Activated effector memory CD4-positive, alpha-beta T cell treated with anti-CD3 and anti-CD28 coated beads, Interleukin-2, amount 50 U/mL, for 16 hours (primary cell): ENCODE results near the gene LYST.

Experiments
- DNase-seq: peaks from one replicate; pipeline ENCODE4 v3.0.0-alpha.2; 2020

LYST gene

DNA sequence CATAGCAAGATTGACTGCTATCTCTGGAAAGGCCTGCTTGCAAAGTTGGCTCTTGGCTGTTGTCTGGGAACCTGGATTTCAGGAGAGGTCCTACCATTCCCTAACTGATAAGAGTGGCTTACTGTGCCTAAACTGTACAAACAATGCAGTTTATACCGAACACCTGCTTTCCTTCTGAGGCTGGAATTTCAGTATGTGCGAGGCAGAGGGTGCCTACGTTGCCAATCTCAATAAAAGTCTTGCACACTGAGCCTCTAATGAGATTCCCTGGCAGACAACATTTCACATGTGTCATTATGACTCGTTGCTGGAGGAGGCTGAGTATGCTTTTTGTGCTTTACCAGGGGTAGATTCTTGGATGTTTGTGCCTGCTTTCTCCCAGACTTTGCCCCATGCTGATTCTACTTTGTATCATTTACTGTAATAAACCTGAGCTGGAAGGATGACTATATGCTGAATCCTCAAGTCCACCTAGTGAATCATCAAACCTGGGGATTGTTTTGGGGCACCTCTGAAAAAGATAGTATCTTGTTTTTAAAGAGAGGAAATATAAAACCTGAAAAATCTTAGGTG, 158.2 kb downstream of the LYST start:
- DNase-seq: no peak

GRCh38 chr1:235703506-235703905, 163.2 kb downstream of the LYST start:
- DNase-seq: no peak

DNA sequence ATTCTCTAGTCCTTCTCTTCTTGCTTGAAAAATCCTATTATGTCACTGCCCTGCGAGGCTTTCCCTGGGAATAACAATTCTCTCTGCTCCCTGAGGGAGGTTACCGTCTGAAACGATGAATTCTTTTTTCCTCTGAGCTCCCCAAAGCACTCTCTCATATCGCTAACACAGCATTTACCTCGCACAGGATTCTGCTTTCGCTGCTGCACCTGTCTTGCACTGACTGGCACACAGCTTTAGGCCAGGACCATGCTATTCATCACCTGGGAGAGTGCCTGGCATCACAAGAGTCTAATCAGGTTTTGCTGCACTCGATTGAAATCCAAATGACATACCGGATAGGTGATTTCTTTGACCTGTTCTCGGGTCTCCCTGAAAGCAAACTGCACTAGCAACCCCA, 164.3 kb downstream of the LYST start:
- DNase-seq: no peak

GRCh38 chr1:235697508-235697907, 169.2 kb downstream of the LYST start:
- DNase-seq: no peak

DNA sequence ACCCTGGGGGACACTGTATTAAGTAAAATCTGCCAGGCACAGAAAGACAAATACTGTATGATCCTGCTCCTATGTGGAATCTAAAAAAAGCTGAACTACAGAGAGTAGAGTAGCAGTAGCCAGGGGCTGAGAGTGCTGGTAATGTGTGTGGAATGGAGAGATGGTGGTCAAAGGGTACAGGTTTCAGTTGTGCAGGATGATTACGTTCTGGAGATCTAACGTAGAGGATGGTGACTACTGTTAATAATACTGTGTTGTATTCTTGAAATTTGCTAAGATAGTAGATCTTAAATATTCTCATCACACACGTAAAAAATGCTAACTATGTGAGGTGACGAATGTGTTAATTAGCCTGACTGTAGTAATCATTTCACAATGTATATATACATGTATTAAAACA, 177.3 kb downstream of the LYST start:
- no peak for DNase-seq

GRCh38 chr1:235688096-235688495, 178.6 kb downstream of the LYST start:
- DNase-seq: no peak

GRCh38 chr1:235683653-235684052, 183.1 kb downstream of the LYST start:
- no peak for DNase-seq

GRCh38 chr1:235682216-235682615, 184.5 kb downstream of the LYST start:
- no peak for DNase-seq

- DNase-seq: no peak
Measured at GRCh38 chr1:235679644-235680043, 187.1 kb downstream of the LYST start.

DNA sequence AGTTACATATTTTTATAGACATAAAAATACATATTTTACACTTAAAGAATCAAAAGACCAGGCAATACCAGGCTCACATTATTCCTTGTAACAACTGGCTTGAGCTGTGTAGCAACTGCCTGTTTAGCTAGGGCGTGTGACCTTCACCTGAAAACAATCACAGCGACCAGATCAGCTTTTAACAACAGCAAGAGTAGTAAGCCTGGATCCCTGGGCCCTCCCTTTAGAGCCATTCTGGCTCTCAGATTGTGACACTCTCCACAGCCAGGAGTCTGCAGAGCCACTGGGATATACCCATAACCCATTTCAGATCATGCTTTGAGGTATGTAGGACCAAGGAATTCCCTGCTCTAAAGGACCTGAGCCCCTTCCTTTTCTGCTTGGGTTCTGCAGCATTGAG, 187.7 kb downstream of the LYST start:
- DNase-seq: no peak

DNA sequence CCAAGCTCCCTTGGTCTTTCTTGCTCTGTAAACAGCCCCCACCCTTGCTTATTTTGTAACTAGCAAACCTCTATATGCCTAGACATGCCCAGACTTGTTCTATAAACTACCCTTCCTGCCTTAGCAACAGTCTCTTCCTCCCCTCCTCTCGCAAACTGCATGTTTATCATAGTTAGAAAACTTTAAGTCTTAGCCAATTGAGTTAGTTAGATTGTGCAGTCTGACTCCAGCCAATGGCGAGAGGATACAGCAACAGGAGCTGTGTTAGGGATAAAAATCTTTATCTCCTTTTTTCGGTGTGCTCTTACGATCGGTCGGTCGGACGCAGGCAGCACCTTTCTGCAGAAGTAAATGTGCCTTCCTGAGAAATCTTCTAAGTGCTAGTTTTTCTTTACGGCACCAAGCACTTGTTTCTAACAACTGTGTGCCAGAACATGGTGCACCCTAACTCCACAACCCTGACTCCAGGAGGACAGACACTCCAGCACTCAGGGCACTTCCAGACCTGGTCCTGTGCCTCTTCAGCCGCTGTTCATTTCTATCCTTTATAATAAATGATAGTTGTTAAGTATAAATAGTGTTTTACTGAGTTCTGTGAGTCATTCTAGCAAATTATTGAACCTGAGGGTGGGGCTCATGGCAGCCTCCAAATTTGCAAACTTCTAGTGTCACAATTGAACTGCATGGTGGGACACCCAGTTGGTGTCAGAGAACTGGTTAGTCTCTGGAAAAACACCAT, 191.4 kb downstream of the LYST start:
- DNase-seq: no peak

GRCh38 chr1:235673981-235674380, 192.7 kb downstream of the LYST start:
- no peak for DNase-seq

- DNase-seq: no peak
Measured at GRCh38 chr1:235671992-235672391, 194.7 kb downstream of the LYST start.

- no peak for DNase-seq
Measured at GRCh38 chr1:235670157-235670776, 196.4 kb downstream of the LYST start.

- DNase-seq: no peak
Measured at GRCh38 chr1:235669277-235669676, 197.4 kb downstream of the LYST start.

DNA sequence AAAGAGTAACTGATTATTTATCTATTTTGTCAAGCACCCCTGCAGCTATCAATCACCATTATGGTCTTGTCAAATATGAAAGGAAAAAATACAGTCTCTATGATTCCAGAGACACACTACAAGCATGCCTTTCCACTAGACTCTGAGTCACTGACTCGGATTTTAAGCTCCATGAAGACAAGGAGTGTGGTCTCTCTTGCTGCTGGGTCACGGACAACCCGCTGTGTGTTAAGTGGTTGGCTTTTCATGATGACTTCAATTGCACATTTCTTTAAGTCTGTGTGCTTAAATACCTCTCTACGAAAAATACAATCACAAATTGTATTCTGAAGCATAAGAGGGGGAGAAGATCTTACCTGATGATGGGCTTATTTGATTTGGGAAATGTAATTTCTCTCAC, 203.1 kb downstream of the LYST start:
- no peak for DNase-seq

DNA sequence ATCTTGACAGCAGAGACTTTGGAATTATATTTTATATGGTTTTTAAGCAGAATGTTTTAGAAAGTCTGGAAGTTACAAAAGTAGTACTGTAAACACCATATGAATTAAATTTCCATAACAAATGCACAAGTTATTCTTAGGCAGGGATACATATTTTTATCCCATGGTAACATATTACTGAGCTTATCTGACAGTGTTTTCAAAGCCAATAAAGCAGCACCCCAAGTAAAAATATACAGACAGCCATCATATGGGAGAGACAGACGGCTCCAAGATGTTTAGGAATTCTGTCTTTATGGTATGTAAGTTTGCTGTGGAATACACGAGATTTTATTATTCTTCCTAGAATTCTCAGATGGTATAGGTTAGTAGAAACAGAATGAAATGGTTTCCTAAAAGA, 205.1 kb downstream of the LYST start:
- DNase-seq: no peak

DNA sequence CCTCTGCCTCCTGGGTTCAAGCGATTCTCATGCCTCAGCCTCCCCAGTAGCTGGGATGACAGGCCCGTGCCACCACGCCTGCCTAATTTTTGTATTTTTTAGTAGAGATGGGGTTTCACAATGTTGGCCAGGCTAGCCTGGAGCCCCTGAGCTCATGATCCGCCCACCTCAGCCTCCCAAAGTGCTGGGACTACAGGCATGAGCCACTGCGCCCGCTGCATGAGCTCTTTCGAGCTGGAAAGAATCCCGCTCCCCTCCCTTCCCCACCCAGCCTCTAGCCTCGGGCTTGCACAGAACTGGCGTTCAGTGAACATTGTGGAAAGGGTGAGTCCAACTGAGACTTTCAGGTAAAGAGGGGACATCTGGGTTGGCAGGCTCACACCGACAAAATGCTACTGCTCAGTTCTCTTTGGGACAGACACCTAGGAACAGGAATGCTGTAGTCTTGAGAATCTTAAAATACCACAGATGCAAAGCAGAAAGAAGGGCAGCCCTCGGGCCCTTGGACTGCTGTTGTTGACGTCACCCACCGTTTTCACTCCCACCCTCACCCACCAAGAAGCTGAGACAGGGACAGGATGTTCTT, 207.4 kb downstream of the LYST start:
- no peak for DNase-seq

GRCh38 chr1:235657747-235658526, 208.8 kb downstream of the LYST start:
- no peak for DNase-seq

DNA sequence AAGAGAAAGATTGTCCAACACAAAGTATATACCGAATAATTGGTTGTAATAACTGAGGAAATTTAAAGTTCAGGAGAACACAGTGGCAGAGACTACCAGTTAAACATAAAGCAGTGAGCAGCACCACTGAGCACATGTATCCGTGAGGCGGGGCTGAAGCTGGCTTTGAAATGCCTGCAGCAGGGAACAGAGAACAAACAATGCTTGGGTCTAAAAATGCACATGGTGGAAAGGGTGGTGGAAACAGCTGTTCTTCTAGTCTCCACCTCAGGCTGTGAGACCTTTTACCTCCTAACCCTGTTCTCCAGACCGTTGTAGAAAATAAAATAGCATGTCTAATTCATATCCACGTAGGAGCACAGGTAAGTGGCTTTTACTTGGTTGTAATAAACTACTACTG, 209.4 kb downstream of the LYST start:
- DNase-seq: no peak

GRCh38 chr1:235652364-235652763, 214.3 kb downstream of the LYST start:
- DNase-seq: no peak

- no peak for DNase-seq
Measured at GRCh38 chr1:235651170-235651806, 215.4 kb downstream of the LYST start.
